GOT3 (cell line): ENCODE measurements around the gene ALKBH5.

Experiments
- DNase-seq: peaks from one replicate; lab custom pipeline; 2025; ENCODE audit warnings: mixed read lengths; lab: John Stamatoyannopoulos, UW

The ALKBH5 gene

GRCh38 chr17:18158022-18158600, 25.5 kb upstream of the ALKBH5 start:
- DNase-seq: no peak

DNA sequence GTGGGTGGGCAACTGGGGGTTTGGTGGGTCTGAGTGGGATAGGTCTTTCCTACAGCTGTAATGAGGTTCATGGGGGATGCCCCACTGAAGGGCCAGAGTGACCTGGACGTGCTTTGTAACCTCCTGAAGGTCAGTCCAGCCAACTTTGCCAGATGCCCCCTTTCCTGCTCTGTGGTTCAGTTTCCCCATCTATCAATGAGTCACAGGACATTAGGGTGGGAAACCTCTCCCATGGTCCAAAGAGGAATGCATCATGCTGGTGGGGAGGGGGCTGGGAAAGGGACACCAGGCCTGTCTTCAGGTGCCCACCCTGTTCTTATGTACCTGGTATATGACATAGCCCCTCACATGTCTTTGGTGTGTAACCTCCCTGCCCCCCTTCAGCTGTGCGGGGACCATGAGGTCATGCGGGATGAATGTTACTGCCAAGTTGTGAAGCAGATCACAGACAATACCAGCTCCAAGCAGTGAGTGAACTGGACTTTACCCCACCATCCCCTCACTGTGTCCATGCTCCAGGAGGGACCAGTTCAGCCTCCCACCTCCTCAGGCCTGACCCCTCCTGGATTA, 24.0 kb upstream of the ALKBH5 start:
- no peak for DNase-seq

DNA sequence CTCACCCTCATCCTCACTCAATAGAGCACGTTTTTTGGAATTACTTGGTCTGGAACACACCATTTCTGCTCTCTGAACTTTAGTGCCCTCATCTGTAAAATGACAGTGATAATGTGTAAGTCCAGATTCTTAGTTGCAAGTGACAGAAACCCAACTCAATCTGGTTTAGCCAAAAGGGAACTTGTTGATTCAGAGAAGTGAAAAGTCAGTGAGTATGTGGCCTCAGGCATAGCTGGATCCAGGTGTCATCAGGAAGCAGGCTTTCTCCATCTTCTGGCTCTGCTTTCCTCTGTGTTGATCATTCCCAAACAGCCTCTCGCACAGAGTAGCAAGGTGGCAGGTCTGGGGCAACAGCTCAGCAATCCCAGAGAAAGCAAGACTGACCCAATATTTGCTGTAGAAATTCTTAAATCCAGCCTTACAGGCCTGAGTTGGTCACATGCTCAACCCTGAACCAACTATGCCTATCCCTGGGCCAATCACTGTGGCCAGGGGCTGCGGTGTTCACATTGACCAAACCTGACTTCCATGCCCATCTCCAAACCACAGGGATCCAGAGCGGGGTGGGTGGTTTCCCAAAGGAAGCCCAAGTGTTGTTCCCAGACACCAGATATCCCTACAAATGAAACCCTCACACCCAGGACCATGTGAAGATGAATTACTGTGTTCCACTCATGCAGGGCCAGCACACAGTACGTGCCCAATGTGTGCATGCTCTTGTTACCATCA, 23.3 kb upstream of the ALKBH5 start:
- no peak for DNase-seq

DNA sequence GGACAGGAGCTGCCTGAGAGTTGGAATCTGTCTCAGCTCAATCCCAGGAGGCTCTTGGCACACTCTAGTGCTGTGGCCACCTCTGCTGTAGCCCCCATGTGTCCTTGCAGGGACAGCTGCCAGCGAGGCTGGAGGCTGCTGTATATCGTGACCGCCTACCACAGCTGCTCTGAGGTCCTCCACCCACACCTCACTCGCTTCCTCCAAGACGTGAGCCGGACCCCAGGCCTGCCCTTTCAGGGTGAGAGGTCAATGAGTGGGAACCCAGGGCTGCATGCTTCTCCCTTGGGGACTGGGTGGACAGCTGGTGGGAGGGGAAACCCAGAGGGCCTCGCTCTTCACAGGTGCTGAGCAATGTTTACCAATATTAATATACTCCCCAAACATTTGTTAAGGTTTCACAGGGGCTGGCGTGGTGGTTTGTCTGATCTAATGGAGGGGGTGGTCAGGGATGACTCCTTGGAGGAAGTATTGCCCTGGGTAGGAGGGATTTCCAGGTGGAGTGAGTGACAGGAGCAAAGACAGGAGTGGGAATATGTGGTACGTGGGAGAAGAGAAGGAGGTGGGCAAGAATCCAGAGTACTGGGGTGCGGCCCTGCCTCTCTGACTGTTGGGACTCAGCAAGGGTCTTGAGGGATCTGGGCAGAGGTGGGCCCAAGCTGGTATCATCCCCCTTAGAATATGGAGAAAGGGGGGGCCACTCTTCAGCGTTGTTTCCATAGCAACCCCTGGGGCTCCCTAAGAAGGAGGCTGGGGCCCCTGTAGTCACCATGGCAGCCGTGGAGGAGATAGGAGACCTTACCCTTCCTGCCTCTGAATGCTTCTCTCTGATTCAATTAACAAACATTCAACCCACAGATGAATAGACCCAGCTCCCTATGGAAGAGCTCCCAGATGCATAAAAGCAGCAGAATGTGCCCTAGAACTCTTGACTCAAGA, 22.2 kb upstream of the ALKBH5 start:
- no peak for DNase-seq

- no peak for DNase-seq
Measured at GRCh38 chr17:18163547-18163946, 20.1 kb upstream of the ALKBH5 start.

DNA sequence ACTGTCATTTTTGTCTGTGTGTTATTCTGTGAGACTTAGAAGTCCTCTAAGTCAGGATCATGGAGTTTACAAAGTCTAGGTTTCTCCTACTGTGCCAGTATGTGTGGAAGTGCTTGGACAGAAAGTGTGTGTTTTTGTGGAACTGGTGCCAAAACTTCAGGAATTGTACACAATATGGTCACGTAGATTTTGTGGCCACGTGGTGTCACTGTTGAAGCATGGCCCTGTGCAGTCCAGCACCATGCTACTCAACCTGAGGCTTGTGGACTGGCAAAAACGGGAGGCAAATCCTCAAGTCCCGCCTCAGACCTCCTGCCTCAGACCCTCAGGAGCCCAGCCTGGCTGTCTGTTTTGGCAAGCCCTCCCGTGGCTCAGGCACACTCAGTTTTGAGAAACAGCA, 16.7 kb upstream of the ALKBH5 start:
- DNase-seq: no peak

GRCh38 chr17:18167421-18167820, 16.2 kb upstream of the ALKBH5 start:
- no peak for DNase-seq

DNA sequence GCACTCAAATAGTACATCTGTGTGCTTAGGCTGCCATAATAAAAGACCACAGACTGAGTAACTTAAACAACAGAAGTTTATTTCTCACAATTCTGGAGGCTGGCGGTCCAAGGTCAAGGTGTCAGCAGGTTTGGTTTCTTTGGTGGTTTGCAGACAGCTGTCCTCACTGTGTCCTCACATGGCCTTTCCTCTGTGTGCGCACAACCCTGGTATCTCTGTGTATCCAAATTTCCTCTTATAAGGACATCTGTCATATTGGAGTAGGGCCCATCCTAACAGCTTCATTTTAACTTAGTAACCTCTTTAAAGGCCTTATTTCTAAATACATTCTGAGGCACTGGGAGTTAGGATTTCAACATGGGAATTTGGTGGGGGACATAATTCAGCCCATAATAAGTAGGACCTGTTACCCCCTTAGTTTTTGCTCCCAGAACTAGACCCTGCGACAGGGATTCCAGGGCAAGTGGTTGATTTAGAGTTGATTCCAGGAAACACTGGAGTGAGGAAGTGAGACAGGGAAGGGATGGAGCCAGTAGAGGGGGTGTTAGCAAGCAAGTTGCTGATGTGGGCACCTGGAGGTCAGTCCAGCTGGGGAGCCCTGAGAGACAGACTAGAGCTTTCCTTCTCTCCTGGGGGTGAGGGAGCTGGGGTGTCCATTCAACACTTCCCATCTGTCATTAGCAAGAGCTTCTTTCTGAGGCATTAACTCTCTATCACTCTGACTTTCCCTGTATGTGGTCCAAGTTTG, 10.9 kb upstream of the ALKBH5 start:
- DNase-seq: no peak

- no peak for DNase-seq
Measured at GRCh38 chr17:18173740-18174139, 9.9 kb upstream of the ALKBH5 start.

DNA sequence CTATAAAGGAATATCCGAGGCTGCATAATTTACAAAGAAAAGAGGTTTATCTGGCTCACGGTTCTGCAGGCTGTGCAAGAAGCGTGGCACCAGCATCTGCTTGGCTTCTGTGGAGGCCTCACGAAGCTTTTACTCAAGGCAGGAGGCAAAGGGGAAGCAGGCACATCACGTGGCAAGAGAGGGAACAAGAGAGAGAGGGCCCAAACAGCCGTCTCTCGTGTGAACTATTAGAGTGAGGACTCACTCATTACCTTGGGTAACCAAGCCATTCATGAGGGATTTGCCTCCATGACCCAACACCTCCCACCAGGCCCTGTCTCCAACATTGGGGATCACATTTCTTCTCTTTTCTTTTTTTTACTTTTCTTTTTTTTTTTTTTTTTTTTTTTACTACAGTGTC, 7.5 kb upstream of the ALKBH5 start:
- no peak for DNase-seq

DNA sequence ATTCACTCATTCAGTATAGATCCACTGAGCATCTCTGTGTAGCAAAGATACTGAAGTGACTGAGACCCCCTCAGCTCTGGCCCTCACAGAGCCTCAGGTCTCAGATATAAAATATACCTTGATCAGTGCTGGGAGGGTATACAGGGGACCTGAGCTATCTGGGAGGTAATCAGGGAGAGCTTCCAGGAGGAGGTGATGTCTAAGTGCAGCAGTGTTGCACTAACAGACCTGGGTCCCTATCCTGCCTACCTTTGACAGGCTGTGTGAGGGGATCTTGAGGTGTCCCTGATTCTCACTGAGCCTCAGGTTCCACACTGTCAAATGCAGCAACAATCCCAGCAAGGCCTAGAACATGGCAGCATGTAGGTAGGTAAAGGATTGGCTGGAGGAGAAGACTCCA, 6.5 kb upstream of the ALKBH5 start:
- no peak for DNase-seq

GRCh38 chr17:18177722-18178121, 5.9 kb upstream of the ALKBH5 start:
- no peak for DNase-seq

- no peak for DNase-seq
Measured at GRCh38 chr17:18179196-18179595, 4.4 kb upstream of the ALKBH5 start.

GRCh38 chr17:18179804-18180203, 3.8 kb upstream of the ALKBH5 start:
- no peak for DNase-seq

GRCh38 chr17:18181358-18181757, 2.3 kb upstream of the ALKBH5 start:
- no peak for DNase-seq

GRCh38 chr17:18182110-18182977, 1.3 kb upstream of the ALKBH5 start:
- no peak for DNase-seq

- peak; percentile 88 for DNase-seq
Measured at GRCh38 chr17:18182978-18183333, 672 bp upstream of the ALKBH5 start.

DNA sequence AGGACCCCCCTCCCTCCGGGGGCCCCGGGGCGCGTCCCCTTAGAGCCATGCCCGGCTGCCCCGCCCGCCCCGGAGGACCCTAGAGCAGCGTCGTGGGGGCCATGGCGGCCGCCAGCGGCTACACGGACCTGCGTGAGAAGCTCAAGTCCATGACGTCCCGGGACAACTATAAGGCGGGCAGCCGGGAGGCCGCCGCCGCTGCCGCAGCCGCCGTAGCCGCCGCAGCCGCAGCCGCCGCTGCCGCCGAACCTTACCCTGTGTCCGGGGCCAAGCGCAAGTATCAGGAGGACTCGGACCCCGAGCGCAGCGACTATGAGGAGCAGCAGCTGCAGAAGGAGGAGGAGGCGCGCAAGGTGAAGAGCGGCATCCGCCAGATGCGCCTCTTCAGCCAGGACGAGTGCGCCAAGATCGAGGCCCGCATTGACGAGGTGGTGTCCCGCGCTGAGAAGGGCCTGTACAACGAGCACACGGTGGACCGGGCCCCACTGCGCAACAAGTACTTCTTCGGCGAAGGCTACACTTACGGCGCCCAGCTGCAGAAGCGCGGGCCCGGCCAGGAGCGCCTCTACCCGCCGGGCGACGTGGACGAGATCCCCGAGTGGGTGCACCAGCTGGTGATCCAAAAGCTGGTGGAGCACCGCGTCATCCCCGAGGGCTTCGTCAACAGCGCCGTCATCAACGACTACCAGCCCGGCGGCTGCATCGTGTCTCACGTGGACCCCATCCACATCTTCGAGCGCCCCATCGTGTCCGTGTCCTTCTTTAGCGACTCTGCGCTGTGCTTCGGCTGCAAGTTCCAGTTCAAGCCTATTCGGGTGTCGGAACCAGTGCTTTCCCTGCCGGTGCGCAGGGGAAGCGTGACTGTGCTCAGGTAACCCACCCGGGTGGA, 759 bp downstream of the ALKBH5 start:
- DNase-seq: no peak

DNA sequence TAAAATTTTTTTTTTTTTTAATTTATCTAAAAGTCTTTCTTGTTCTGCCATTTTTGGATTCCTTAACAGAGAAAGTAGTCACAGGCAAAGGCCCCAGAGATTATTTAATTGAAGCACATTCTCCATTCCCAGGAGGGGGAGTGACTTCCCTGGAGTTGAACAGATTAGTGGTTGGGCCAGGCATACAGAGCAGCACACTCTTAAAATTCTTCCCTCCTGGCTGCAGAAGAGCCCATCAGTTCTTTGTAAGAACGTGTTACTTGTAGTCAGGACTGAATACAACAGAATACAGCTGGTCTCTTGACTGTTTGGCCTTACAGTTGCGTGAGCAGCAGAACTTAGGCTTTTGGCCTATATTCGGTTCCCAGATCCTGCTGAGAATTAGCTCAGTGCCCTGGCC, 1.8 kb downstream of the ALKBH5 start:
- no peak for DNase-seq
